GM18867 (cell line): ENCODE measurements around the gene LSM11.
A peak's percentile ranks its signal among the peaks of the same experiment; 100 is the strongest.

Experiments used
- ATAC-seq: cut with Tn5 transposase; IDR thresholded peaks from one replicate; pipeline ENCODE4 v1.9.1; 2021; ENCODE audit warnings: mild to moderate bottlenecking, moderate library complexity; ENCODE audit not compliant: unreplicated experiment

The LSM11 gene

DNA sequence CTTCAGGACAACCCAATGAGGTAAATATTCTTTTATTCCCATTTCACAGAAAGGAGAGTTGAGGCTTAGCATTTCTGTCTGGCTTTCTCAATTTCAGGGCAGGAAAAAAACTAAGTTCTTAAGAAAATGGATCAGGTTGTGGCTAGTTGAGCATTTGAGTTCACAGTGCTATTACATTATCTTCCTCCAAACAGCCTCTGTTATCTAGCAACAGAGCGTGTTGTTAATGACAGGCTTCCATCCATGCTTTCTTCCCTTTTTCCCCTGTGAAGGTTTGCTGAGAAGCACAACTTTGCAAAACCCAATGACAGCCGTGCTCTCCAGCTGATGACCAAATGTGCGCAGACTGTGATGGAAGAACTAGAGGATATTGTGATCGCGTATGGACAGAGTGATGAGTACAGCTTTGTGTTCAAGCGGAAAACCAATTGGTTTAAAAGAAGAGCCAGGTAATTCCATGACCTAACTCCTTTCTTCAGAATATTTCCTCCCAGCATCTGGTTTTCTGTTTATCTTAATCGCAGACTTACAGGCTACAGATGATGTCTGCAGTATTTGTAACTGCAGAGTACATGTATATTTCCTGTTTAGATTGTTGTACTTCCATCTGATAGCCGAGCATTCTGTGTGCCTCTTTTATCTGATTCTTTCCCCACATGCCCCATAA is 10.8 kb upstream of the LSM11 start:
- no peak for ATAC-seq

DNA sequence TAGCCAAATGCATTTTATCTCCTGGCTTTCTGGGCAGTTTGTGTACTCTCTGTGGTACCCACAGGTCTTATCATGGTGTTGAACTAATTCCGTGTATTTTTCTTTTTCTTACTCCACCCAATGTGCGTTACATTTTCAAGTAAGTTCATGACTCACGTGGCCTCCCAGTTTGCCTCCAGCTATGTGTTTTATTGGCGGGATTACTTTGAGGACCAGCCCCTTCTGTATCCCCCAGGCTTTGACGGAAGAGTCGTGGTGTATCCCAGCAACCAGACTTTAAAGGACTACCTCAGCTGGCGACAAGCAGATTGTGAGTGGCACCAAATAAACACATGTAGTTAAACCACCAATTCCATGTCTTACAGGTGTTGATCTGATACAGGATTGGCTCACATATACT is 9.1 kb upstream of the LSM11 start:
- no peak for ATAC-seq

DNA sequence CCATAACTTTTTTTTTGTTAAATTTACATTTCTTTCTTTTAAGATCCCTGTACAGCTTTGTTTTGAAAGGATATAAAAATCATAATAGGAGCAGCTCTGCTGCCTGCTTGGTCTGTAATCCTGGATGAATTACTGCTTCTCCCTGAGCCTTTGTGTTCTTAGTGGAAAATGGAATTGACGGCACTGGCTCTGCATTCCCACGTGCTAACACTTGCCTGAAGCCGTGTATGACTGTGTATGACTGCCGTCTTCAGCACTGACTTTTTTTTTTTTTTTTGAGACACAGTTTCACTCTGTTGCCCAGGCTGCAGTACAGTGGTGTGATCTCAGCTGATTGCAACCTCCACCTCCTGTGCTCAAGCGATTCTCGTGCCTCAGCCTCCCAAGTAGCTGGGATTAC is 7.5 kb upstream of the LSM11 start:
- no peak for ATAC-seq

DNA sequence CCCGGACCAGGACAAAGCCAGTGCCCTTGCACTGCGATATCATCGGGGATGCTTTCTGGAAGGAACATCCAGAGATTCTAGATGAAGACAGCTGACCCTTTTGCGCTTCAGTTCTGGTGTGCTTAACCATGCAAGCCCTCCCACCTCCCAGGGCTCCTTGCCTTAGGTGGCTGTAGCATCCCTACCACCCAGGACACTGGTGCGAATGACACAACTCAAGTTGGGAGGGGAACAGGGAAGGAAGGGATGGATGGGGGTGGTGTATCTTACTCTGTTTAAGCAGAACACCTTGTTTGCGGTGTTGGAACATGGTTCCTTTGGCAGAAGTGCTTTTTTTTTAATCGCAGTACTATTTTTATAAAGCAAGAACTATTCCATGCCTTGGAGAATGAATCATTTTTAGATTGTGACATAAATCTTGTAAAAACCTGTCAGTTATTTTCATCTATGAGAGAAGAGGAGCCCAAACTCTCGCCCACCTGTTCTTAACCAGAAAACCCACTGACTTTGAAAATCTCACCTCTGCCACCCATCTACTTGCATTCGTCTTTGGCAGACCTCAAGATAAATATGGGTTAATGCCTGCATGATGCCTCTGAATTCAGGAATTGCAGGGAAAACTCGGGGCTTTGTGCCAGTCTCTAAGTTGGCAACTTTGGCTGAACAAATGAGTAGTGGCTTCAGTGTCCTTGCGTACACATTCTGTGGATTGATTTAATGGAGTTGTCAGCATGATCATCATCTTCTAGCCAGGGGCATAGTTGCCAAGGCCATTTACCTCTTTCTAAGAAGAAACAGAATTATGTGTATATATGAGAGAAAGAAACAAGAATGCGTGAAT is 3.9 kb upstream of the LSM11 start:
- ATAC-seq = no peak

DNA sequence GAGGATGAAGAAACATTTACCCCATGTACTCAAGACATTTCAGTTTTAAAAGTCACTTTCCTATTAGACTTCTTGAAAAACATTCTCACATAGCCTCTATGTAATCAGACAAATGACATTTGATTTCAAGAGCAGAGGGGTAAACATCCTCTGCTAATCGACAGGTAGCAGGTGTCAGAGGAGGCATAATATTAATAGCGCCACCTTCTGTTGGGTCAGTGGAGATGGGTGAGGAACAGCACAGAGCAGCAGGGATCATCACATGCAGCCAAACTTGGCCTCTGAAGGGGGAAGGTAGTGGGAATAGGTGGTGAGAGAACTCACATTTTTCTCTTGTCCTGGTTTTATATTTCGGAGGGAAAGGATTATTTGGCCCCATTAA is 3.3 kb upstream of the LSM11 start:
- no peak for ATAC-seq

DNA sequence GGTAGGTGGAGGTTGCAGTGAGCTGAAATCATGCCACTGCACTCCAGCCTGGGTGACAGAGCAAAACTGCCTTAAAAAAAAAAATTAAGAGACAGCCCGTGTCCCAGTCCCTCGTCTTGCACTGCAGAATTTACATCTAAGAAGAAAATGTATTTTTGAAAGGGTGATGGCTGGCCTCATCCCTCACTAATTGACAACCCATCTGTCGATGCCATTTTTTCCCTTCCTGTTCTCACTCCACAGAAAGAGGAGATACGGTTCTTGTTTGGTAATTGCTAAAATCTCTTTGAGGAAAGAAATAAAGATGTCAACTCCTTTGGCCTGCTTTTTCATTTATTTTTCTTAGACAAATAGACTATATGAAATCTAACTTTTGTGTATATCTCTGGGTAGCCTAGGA is 2.4 kb upstream of the LSM11 start:
- ATAC-seq = no peak

DNA sequence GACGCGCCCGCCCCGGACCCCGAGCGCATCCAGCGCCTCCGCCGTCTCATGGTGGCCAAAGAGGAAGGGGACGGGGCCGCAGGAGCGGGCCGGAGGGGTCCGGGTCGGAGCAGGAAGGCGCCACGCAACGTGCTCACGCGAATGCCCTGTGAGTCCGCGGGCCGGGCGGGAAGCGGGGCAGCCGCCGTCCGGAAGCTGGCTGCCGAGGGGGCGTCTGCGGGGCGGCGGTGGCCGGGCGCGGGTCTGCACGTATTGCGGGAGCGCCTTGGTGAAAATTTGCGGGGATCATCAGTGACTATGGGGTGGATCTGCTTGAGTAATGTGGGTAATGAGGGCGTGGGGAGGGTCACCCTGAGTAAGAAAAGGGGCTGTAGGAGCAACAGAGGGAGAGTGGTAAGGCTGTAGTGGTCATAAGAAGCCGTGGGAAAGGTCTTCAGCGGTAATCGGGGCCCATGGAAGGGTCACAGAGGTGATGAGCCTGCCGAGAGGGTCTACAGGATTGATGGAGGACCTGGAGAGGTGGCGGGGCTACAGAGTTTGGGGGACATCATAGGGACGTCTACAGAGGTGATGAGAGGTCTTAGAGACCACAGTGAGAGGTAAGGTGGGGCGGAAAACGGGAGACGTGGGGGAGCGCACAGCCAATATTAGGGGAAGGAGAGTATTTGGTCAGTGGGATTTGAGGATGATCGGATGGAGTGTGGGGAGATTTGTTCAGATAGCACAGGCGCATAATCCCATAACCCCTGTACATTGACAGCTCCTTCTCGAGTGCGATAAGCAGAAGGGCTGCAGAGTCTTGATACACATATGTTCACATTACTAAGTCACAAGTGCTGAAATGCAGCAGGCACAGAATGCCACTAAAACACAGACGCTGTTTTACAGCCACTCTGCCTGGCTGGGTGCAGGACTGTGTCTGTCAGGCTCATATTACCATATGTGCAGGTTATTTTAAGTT is 819 bp downstream of the LSM11 start:
- peak; percentile 27 for ATAC-seq

DNA sequence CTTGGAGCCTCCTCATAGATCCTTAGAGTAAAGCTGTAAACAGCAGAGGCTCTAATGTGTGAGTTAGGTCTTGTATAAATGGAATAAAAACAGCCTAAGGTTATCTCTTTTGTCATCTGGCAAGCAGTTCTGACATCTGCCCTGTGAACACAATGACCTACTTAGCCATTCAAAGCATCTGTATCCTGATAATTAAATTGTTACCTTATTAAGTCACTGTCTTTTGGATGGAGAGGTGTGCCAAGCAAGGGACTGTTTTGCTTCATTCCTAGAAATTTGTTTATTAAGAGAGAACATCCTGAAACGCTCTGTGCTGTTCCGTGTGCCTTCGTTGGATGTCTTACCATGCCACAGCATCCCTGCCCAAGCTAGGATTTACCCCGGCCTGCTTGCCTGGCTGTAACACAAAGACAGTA is 1.5 kb downstream of the LSM11 start:
- ATAC-seq = no peak

DNA sequence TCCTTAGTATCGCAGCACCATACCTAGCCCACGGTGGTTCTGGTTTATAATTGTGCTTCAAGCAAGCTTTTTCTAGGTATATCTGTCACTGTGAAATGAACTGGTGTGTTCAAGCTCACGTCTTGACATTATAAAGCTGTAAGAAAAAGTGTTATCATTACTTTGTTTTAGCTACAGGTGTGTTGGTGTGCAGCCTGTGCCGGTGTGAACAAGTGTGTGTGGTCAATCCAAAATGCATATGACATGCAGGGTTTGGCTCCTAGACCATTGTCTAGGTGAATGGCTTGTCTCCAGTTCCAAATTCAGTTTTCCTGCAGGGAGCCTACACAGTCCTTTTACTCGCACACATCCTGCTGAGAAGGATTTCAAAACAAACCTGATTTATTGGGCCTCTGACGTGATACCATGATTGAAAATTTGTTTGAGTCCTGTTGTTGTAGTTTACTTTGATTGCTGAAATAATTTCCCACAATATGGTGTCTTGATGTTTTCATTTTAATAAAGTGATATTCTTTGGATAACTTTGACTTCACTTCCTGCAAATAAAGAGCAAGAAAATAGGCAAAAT is 3.7 kb downstream of the LSM11 start:
- ATAC-seq = no peak

DNA sequence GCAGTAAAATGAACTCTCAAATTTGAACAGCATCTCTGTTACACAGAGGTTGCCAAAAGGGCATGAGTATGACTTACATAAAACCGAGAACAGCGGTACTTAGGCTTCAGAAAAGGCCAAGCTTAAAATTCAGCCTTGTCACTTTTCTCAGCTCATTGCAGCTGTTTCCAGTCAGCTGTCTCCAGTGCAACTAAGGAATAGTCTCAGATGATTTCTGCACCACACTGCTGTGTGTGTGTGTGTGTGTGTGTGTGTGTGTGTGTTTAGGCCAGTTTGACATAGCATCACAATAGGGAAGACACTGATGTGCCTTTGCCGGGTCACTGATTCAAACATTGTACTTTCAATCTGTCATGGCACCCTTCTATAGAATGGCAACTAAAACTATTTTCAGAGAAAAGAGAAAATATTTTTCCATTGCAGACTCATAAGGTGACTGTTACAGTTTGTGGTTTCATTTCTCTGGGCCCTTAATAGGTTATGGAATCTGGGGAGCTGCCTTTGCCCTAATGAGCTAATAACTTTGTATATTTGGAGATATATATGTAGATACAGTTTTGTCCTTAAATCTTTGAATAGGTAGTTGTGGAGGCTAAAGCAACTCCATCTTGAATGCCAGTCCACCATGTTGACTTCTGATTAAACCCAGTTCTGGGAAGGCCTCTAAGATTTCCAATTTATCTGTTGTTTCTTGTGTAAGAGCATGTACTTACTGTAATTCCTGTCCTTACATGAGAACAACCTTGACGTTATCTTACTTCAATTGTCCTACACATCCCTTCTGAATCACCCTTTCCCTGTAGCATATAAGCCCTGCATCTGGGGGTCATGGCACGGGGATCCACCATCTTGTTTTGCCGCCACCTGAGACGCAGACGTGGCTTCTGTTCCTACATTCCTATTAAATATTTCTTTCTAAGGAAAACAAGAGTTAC is 4.5 kb downstream of the LSM11 start:
- no peak for ATAC-seq

DNA sequence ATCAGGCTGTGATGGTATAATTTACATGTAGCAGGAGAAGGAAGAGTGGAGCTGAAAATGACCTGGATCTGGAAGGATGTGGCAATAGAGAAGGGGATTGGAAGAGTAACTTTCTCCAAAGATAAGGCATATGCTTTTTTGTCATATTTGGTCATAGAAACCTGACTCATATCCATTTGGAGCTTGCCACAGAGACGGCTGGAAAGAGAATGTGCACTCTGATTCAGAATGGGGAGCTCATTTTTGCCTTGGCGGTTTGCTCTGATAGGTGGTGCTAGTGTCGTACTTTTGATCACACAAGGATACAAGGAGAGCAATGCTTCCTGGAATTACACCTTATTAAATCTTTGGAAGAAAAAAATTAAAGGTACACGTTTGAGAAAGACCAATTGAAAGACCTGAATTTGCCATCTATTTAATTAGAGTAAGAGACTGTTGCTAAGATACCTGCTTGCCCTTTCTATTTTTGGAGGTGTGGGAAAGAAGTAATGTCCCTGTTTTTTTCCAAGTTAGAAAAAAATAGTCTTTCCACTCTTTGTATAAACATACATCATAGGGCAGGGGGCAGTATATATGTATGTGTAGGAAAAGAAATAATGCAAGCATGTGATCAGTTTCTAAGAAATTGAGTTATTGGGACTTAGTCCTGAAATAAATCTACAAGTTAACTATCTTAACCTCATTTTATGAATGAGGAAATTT is 5.4 kb downstream of the LSM11 start:
- ATAC-seq = no peak

DNA sequence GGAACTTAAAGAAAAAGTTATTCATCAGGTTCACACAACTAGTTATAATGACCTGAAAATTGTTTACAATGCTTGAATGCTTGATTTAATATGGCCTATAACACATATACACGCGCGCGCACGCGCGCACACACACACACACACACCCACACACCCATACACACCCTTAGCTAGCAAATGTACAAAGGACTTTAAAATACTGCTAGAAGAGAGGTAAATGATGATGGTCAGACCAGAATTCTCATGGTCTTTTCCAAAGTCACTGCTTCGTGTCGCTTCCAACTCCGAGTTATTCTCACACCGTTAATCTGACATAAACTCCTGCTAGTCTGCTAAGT is 5.9 kb downstream of the LSM11 start:
- no peak for ATAC-seq

DNA sequence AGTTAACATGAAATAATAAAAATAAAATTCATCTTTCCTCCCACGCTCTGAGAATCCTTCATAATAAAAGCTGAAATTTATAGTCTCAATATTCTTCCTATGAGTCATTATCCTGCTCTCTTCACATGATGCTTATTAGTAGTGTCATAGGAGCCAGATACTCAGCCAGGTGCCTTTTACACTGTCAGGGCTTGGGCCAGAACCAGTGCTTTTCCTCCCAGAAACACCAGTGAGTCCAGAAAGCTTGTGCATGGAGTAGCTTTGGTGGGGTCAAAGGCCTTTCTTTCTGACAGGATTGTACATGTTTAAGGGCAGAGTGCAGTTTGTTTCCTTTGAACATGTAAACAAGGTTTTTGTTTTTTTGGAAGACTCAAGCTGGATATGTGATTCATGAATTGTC is 6.8 kb downstream of the LSM11 start:
- no peak for ATAC-seq

DNA sequence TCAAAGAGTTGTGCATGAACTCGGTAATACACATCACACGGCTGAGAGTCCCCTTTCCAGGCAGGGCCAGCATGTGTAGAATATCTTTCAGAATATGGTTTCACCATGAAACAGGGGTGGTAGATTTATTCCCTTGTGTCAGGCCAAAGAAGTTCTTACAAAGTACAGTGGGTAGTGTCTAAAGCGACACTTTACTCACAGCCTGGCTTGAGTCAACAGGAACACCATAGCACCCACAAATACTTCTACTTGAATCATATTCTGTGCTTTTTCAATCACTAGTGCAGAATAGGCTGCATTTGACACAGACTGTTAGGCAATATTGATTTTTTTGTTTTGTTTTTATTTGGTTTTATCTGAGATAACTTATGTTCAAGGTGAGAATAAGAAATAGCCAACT is 12.6 kb downstream of the LSM11 start:
- no peak for ATAC-seq

DNA sequence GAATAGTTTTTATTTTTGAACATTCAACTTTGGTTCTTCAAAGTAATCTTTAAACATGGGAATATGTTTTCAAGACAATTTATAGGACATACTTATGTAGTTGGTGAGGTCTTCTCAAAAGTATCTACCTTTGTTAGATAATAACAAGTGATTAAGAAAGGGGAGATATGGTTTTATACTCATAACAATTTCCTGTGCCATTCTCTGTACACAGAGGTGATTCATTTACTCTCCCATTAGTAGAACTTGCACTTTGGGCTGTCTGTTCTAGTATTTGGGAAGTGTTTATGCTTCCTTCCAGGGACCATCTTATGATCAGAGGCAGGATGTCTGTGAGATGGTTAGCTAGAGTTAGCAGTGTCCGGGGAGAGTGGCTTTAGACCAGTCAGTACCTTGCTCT is 15.2 kb downstream of the LSM11 start:
- no peak for ATAC-seq

DNA sequence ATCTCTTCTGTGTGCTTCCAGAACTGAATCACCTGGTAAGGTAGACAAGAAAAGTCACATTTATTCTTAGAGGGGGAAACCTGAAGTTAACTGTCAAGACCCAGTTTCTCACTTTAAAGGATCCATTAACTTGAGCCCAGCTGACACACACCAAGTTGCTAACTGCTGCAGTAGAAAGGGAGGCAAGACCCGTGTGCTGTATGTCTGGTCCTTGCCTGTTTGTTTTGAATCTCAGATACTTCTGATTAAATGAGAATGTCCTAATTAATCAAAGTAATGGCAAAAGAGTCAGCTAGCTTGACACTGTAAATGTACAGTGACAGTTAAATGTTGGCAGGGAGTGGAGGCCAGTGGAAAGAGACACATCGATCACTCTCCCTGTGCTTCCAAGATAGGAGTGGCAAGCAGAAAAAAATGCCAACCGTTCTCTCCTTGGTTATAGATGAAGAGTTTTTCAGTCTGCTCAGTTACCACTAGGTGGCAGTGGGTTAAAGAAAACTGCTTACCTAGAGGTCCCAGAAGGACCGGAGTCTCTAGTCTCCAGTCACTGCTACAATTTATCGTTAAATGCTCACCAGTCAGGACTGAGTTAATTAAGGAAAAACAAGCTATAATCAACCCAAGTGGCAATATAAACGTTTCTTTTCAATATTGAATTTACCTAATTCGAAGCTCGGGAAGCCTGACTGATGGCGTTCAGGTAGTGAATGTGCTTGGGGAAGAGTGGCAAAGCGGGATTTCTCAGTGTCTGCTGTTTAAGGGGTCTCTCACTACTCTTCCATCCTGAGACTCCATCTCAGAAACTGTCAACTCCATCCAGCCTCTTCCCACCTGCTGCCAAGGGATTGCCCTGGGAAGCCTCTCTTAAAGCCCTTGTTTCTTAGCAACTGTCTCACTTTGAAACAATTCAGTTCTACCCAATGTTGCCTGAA is 18.4 kb downstream of the LSM11 start:
- peak; percentile 79 for ATAC-seq

DNA sequence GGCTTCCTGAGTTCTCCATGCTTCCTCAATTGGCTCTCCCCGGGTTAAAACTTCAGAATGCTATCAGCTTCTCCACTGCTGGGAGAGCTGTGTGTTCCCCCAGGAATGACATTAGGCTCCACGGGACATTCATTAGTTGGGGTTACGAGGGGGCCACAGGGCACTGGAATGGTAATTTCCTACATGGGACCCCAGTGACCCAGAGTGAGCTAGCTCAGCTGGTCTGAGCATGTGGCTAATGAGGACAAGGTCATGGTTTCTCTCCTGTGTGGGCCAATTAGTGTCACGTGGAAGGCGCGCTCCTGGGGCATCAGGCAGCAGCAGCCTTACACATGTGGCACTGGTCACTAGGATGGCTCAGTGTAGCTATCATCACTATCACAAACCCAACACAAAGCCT is 21.0 kb downstream of the LSM11 start:
- ATAC-seq = no peak

DNA sequence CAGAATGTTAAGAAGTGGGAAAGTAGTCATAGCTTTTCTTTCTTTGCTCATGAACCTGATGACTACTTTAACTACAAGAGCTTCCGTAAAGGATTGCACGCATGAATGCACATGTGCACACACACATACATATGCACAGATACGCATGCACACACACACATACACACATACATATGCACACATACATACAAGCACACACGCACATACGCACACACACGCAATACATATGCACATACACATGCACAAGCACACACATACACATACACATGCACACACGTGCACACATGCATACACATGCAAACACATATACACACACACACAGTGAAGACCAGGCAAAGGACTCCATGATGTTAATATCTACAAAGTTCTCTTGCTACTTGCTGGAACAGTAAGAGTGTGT is 22.9 kb downstream of the LSM11 start:
- no peak for ATAC-seq

DNA sequence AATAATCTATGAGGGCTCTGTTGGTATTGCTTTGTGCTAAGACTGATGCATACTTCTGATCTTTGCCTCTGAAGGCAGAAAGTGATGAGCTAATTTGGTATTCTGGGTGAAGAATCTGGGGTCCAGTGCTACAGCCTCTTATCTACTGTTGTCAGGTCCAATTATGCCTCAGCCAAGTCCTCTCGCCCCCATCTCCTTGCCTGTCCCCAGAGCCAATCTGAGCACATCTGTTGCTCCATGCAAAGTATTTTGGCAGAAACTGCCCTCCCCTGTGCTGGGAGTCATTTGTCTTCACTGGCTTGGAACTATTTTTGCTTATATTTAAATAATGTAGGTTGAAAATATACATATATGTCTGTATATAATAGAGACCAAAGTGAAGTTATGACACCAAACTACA is 23.4 kb downstream of the LSM11 start:
- ATAC-seq = no peak
